AG09309 (cell line): ENCODE data around the gene SART3.

ENCODE experiments used
- DNase-seq: peaks from one replicate; pipeline ENCODE4 v3.0.0-alpha.2; 2010; ENCODE audit warnings: low read depth
- H3K4me3 ChIP-seq: 2 replicates; pipeline ENCODE4 v1.5.1; 2011; ENCODE audit warnings: mild to moderate bottlenecking, low read depth, low read length, moderate library complexity; ENCODE audit not compliant: control insufficient read depth
- TF ChIP-seq, protein P1 (sequence below): IDR thresholded peaks from 2 replicates; pipeline ENCODE4 v1.5.1; 2011; ENCODE audit warnings: mild to moderate bottlenecking, low read depth, low read length, inconsistent platforms; ENCODE audit not compliant: insufficient read depth, control insufficient read depth; ENCODE audit errors: missing control alignments

The SART3 gene

DNA sequence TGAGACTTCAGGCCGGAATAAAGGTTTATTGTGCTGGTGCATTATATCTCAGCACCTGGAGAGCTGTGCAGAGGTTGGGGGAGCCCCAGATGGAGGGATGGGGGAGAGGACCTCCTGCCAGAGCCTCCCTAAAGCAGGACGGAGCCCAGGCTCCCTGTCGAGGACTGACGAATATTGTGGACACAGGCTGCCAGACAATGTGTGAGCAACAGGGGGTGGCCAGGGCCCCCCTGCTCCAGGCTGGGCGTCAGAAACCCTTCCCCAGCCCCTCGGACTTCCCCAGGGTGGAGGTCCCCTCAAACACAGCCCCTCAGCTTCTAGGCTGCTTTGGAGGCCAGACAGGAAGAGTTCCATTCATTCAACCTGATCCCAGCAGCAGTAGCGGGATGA is 28.9 kb upstream of the SART3 start:
- DNase-seq, result no peak
- TF ChIP-seq, protein P1, sequence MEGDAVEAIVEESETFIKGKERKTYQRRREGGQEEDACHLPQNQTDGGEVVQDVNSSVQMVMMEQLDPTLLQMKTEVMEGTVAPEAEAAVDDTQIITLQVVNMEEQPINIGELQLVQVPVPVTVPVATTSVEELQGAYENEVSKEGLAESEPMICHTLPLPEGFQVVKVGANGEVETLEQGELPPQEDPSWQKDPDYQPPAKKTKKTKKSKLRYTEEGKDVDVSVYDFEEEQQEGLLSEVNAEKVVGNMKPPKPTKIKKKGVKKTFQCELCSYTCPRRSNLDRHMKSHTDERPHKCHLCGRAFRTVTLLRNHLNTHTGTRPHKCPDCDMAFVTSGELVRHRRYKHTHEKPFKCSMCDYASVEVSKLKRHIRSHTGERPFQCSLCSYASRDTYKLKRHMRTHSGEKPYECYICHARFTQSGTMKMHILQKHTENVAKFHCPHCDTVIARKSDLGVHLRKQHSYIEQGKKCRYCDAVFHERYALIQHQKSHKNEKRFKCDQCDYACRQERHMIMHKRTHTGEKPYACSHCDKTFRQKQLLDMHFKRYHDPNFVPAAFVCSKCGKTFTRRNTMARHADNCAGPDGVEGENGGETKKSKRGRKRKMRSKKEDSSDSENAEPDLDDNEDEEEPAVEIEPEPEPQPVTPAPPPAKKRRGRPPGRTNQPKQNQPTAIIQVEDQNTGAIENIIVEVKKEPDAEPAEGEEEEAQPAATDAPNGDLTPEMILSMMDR, result no peak
- H3K4me3 ChIP-seq, result no peak overlapping the region

DNA sequence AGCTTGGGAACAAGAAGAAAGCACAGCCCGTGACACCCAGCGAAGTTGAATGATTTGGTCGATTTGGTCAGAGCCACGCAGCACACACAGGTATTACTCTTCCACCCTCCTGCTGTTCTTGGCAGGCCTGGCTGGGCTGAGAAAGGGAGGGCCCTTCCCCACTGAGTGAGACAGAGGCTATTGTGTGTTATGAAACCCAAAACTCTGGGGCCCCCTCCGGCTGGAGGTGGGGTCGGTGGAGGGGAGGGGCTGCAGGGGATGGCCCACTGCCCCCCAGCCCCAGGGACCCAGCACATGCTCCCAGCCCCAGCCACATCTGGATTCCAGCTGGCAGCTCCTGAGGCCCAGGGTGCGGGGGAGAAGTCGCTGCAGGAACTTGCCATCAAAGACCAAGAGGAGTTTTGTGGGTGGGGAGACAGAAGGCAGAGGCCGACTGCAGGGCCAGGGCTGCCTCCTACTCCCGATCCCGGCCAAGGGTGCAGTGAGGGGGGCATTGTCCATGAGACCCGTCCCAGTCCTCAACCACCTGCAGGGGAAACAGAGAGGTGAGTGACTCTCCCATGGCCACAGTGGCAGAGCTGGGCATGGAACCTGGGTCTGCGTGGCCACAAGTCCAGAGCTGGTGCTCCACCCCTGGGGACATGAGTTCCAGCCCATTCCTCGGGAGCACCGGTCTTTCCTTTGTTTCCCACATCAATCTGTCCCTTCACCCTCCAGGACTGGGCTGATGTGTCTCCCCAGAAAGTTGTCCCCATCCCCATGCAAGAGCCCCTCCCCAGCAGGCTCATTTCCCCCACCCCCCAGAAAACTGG is 28.3 kb upstream of the SART3 start:
- H3K4me3 ChIP-seq, result no peak overlapping the region
- TF ChIP-seq, protein P1, result no peak
- no peak for DNase-seq

DNA sequence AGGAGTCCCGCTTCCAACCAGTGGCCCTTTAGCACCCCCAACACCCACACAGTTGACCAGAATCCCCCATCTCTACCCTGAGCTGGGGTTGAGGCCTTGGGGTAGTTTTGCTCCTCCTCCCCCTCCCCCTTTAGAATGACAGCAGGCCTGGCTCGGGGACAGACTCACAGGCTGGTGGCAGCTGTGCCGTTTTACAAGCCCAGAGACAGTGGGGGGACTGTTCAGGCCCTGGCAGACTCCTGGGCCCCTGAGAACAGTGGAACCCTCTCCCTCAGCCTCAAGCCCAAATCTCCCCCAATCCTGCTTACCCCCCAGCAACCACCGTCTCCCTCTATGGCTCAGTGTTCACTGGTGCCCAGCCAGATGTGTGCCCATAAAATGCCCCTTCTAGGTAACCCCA is 26.9 kb upstream of the SART3 start:
- TF ChIP-seq, protein P1, result no peak
- no peak for DNase-seq
- H3K4me3 ChIP-seq, result no peak overlapping the region

DNA sequence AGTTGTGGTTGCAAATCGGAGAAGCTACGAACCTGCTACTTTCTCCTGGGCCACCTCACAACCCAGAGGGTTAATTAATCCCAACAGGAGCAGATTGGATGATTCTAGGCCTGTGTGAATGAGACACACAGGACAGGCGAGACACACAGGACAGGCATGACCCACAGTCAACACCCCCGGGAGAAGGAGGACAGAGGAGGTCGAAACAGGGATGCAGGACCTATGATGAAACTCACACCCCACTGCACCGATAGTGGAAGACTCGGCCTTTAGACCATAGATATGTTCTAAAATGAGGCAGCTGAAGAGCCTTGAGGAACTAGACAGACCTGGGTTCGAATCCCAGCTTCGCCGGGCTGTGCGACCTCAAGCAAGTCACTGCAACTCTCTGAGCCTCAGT is 25.3 kb upstream of the SART3 start:
- no peak overlapping the region for H3K4me3 ChIP-seq
- TF ChIP-seq, protein P1, result no peak
- DNase-seq, result no peak

DNA sequence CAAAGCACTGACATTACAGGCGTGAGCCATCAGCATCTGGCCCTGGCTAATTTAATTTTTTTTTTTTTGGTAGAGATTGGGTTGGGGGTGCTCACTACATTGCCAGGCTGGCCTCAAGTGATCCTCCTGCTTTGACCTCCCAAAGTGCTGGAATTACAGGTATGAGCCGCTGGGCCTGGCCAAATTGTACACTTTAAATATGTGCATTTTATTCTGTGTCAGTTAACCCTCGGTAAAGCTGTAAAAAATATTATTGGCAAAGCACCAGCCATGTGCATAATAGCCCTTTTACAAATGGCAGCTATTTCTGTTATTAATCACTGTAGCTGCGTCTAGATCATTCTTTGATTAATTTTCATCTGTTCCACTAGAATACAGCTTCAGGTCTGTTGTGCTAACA is 24.9 kb upstream of the SART3 start:
- no peak for DNase-seq
- H3K4me3 ChIP-seq, result no peak overlapping the region
- TF ChIP-seq, protein P1, result no peak

DNA sequence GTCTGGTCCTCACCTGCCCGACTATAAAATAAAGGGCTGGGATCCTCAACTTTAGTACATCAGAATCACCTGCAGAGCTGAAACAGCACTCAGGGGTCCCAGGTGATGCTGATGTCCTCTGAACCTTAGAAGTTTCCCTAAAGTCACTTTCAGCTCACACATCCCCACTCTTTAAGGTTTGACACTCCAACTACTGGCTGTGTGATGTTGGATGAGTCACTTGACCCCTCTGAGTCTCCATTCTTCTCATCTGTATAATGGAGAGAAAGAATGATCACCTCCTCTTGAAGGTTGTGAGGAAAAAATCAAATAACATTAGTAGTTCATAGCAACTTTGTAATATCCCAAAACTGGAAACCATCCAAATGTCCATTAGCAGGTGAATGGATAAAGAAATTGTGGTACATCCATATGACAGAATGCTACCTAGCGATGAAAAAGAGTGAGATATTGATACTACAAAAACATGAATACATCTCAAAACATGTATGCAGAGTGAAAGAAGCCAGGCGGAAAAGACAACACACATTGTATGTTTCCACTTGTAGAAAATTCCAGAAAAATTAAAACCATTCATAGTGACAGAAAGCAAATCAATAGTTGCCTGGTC is 23.6 kb upstream of the SART3 start:
- TF ChIP-seq, protein P1, result no peak
- no peak for DNase-seq
- H3K4me3 ChIP-seq, result no peak overlapping the region
